ENCODE measurements around the gene RNU6-9. TPM values are rescaled to one million over a fixed set of nuclear protein-coding genes. Genes with fewer than 3 reads are reported as not detected.

RNU6-9 gene
- total RNA-seq, 1 experiment from 2014 or later, result not detected

GRCh38 chr19:928471-929202 is 35.4 kb downstream of the RNU6-9 start:
- in situ Hi-C loops (cut with HindIII; ENCODE audit: low pct_unique_long_range_greater_than_20kb, low sequenced_read_pairs) (no loop called here), intact Hi-C loops (cut with micrococcal nuclease; ENCODE audit: unreplicated experiment) (no loop called here)
- no peak for DNase-seq (ENCODE audit: low read depth, low spot score)
- Histone ChIP-seq H3K9me3 (ENCODE audit: control insufficient read depth, insufficient read depth, low read depth, low read length) (no peaks in the 10 kb centered on the region), H3K36me3 (ENCODE audit: control insufficient read depth, insufficient read depth, low read length) (peaks cover 8% of the 10 kb centered on the region; the same call in 1 of the 2 replicates), H3K4me1 (ENCODE audit: control insufficient read depth, insufficient read depth, low read length) (peaks cover 10% of the 10 kb centered on the region), H3K27me3 (ENCODE audit: control insufficient read depth, insufficient read depth, low read length) (no peaks in the 10 kb centered on the region), H3K4me3 (ENCODE audit: low read depth in 2 of 2, low read length in 2 of 2) (no peak overlapping the region), H3K27ac (ENCODE audit: low read length) (no peak overlapping the region)
- CTCF ChIA-PET, result no interaction called here
- POLR2A ChIA-PET, result no interaction called here
- no TSS peak for BruUV-seq (replicated peaks)
- no peak for ATAC-seq
- TF ChIP-seq CTCF (IDR thresholded peaks at IDR 0.05), result no peak
- TF ChIP-seq, protein P1, sequence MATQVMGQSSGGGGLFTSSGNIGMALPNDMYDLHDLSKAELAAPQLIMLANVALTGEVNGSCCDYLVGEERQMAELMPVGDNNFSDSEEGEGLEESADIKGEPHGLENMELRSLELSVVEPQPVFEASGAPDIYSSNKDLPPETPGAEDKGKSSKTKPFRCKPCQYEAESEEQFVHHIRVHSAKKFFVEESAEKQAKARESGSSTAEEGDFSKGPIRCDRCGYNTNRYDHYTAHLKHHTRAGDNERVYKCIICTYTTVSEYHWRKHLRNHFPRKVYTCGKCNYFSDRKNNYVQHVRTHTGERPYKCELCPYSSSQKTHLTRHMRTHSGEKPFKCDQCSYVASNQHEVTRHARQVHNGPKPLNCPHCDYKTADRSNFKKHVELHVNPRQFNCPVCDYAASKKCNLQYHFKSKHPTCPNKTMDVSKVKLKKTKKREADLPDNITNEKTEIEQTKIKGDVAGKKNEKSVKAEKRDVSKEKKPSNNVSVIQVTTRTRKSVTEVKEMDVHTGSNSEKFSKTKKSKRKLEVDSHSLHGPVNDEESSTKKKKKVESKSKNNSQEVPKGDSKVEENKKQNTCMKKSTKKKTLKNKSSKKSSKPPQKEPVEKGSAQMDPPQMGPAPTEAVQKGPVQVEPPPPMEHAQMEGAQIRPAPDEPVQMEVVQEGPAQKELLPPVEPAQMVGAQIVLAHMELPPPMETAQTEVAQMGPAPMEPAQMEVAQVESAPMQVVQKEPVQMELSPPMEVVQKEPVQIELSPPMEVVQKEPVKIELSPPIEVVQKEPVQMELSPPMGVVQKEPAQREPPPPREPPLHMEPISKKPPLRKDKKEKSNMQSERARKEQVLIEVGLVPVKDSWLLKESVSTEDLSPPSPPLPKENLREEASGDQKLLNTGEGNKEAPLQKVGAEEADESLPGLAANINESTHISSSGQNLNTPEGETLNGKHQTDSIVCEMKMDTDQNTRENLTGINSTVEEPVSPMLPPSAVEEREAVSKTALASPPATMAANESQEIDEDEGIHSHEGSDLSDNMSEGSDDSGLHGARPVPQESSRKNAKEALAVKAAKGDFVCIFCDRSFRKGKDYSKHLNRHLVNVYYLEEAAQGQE (IDR thresholded peaks at IDR 0.05; ENCODE audit: insufficient read depth in 1 of 2, low read depth in 2 of 2, low read length in 1 of 2), result no peak
- no peak for TF ChIP-seq POLR2AphosphoS5 (IDR thresholded peaks at IDR 0.05; ENCODE audit: low read depth, low read length)

DNA sequence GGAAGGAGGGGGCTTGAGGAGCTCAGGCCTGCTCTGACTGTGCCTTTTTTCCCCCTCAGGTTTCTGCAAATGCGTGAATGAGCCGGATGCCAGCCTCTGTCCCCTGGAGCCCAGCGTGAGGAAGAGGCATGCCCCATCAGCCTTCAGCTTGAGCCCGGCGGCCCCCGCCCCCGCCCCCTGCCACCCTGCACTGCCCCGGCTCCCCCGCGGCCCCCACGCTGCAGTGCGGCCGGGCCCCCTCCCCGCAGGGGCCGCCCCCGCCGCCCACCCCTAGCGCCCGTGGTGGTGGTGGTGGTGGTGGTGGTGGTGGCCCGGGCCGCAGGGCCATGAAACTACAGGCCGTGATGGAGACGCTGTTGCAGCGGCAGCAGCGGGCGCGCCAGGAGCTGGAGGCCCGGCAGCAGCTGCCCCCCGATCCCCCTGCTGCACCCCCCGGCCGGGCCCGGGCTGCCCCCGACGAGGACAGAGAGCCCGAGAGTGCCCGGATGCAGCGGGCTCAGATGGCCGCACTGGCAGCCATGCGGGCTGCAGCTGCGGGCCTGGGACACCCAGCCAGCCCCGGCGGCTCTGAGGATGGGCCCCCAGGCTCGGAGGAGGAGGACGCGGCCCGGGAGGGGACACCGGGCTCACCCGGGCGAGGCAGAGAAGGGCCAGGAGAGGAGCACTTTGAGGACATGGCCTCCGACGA is 36.1 kb downstream of the RNU6-9 start:
- Histone ChIP-seq H3K36me3 (ENCODE audit: control insufficient read depth, insufficient read depth, low read length) (peaks cover 8% of the 10 kb centered on the region; the same call in 1 of the 2 replicates), H3K9me3 (ENCODE audit: control insufficient read depth, insufficient read depth, low read depth, low read length) (no peaks in the 10 kb centered on the region), H3K4me1 (ENCODE audit: control insufficient read depth, insufficient read depth, low read length) (peaks cover 15% of the 10 kb centered on the region), H3K4me3 (ENCODE audit: low read depth in 2 of 2, low read length in 2 of 2) (no peak overlapping the region), H3K27me3 (ENCODE audit: control insufficient read depth, insufficient read depth, low read length) (no peaks in the 10 kb centered on the region), H3K27ac (ENCODE audit: low read length) (no peak overlapping the region)
- TF ChIP-seq SIN3A (IDR thresholded peaks at IDR 0.05; ENCODE audit: borderline replicate concordance, insufficient read depth, low read depth, low read length), result no peak
- TF ChIP-seq POLR2AphosphoS5 (IDR thresholded peaks at IDR 0.05; ENCODE audit: low read depth, low read length), result no peak
- TF ChIP-seq TCF7L2 (IDR thresholded peaks at IDR 0.05; ENCODE audit: low read depth, low read length), result no peak
- TF ChIP-seq, protein P1 (IDR thresholded peaks at IDR 0.05; ENCODE audit: insufficient read depth in 1 of 2, low read depth in 2 of 2, low read length in 1 of 2), result no peak
- TF ChIP-seq CTCF (IDR thresholded peaks at IDR 0.05), result no peak
- CTCF ChIA-PET, result no interaction called here
- no peak for DNase-seq (ENCODE audit: low read depth, low spot score)
- no peak for ATAC-seq
- in situ Hi-C loops (cut with HindIII; ENCODE audit: low pct_unique_long_range_greater_than_20kb, low sequenced_read_pairs), result no loop called here
- no TSS peak for BruUV-seq (replicated peaks)
- intact Hi-C loops (cut with micrococcal nuclease; ENCODE audit: unreplicated experiment), result no loop called here
- POLR2A ChIA-PET, result no interaction called here
